Activated CD4-positive, alpha-beta T cell treated with anti-CD3 and anti-CD28 coated beads, Interleukin-2, amount 50 U/mL, for 4 hours (primary cell): ENCODE data around the gene CSNK2B.
"Not testable (repeated sequence)": the region's sequence is repeated elsewhere in the genome, so short reads cannot be mapped to it uniquely, and the experiment has no call there.

Source experiments
- DNase-seq, 2 experiments: peaks; one replicate each; pipeline ENCODE4 v3.0.0-alpha.2; 2020

The CSNK2B gene

GRCh38 chr6:31691078-31691463, 25.2 kb downstream of the CSNK2B start:
- DNase-seq = no peak

- no peak for DNase-seq
Observed at GRCh38 chr6:31691564-31692108, 25.8 kb downstream of the CSNK2B start.

GRCh38 chr6:31692353-31692752, 26.5 kb downstream of the CSNK2B start:
- DNase-seq = no peak

- no peak for DNase-seq
Observed at GRCh38 chr6:31692886-31693285, 27.0 kb downstream of the CSNK2B start.

- no peak for DNase-seq
Observed at GRCh38 chr6:31693535-31693934, 27.7 kb downstream of the CSNK2B start.

GRCh38 chr6:31697555-31697954, 31.7 kb downstream of the CSNK2B start:
- no peak for DNase-seq

- DNase-seq = no peak
Observed at GRCh38 chr6:31700740-31701401, 35.0 kb downstream of the CSNK2B start.

- DNase-seq = no peak
Observed at GRCh38 chr6:31701666-31702404, 36.0 kb downstream of the CSNK2B start.

GRCh38 chr6:31702405-31702818, 36.5 kb downstream of the CSNK2B start:
- peak; percentile 23 to 26 for DNase-seq

GRCh38 chr6:31702819-31703716, 37.2 kb downstream of the CSNK2B start, which contains the start of gene ABHD16A:
Gene ABHD16A (minus strand): TSS chr6:31703324. CDS start chr6:31703281, 43 bp downstream.
- DNase-seq = peak; percentile 97 to 98

GRCh38 chr6:31705931-31706330, 40.1 kb downstream of the CSNK2B start:
- no peak for DNase-seq

GRCh38 chr6:31706599-31706998, 40.7 kb downstream of the CSNK2B start, which contains the start of gene LY6G6F:
Gene LY6G6F (plus strand): TSS chr6:31706866. CDS start chr6:31706907, 41 bp downstream.
- DNase-seq = no peak

- no peak for DNase-seq
Observed at GRCh38 chr6:31707701-31708100, 41.8 kb downstream of the CSNK2B start.

- no peak for DNase-seq
Observed at GRCh38 chr6:31708224-31708623, 42.3 kb downstream of the CSNK2B start.

- DNase-seq = not testable (repeated sequence)
Observed at GRCh38 chr6:31709157-31709556, 43.3 kb downstream of the CSNK2B start.

- no peak for DNase-seq
Observed at GRCh38 chr6:31710523-31711219, 44.8 kb downstream of the CSNK2B start.

- DNase-seq = no peak
Observed at GRCh38 chr6:31711233-31711632, 45.4 kb downstream of the CSNK2B start.

GRCh38 chr6:31712296-31712695, 46.4 kb downstream of the CSNK2B start:
- no peak for DNase-seq

- DNase-seq = no peak
Observed at GRCh38 chr6:31713465-31713864, 47.6 kb downstream of the CSNK2B start.

- DNase-seq = no peak
Observed at GRCh38 chr6:31713991-31714684, 48.3 kb downstream of the CSNK2B start.
